Hepatocyte (in vitro differentiated cells): ENCODE data around the gene GASK1A.

Source experiments
- EZH2phosphoT487 ChIP-seq: fragments of 200-600 bp; sonication (generic); IDR thresholded peaks from one replicate; pipeline ENCODE4 v1.6.1; 2018; ENCODE audit warnings: antibody characterized with exemption, mild to moderate bottlenecking, low read depth, moderate library complexity; ENCODE audit not compliant: unreplicated experiment, severe bottlenecking
- TF ChIP-seq, protein P1 (sequence below): fragments of 200-600 bp; sonication (generic); IDR thresholded peaks from 2 replicates; pipeline ENCODE4 v1.5.1; 2016; ENCODE audit warnings: antibody characterized with exemption, mild to moderate bottlenecking; ENCODE audit not compliant: poor library complexity

DNA sequence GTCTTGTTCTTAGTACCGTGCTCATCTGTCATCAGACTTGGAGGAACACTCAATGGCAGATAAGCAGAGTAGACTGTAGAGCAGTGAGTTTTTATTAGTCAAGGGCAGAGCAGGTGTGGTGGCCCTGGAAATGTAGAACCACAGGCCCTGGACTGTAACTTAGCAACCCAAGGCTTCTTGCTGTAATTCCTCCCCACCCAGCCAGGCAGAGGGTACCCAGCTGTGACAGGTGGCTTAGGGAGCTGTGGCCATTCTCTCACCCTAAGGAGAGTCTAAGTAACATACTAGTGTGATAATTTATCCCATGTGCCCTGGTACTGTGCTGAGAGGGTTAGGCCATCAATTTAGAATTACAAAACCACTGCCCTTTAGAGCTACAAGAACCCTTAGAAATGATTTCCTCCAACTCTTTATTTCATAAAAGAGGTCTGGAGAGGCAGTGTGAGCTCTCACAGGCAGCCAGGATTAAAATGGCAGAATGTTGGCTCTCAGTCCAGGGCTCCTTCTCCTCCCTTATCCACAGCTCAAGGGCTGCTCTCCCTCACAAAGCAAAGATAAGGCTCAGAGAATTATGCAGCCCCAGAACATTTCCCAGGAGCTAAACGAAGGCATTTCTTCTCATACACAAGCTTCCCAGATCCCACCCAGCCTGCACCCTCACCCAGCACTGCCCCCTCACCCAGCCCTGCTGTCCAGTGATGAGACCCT is 123.8 kb downstream of the GASK1A start:
- TF ChIP-seq, protein P1, sequence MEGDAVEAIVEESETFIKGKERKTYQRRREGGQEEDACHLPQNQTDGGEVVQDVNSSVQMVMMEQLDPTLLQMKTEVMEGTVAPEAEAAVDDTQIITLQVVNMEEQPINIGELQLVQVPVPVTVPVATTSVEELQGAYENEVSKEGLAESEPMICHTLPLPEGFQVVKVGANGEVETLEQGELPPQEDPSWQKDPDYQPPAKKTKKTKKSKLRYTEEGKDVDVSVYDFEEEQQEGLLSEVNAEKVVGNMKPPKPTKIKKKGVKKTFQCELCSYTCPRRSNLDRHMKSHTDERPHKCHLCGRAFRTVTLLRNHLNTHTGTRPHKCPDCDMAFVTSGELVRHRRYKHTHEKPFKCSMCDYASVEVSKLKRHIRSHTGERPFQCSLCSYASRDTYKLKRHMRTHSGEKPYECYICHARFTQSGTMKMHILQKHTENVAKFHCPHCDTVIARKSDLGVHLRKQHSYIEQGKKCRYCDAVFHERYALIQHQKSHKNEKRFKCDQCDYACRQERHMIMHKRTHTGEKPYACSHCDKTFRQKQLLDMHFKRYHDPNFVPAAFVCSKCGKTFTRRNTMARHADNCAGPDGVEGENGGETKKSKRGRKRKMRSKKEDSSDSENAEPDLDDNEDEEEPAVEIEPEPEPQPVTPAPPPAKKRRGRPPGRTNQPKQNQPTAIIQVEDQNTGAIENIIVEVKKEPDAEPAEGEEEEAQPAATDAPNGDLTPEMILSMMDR = no peak
- no peak for TF ChIP-seq EZH2phosphoT487
